ENCODE results near the gene MROH9.

GRCh38 chr1:171084870-171085269 is 149.5 kb downstream of the MROH9 start:
- TF ChIP-seq GATA3 (IDR thresholded peaks at IDR 0.05; ENCODE audit: low read depth, low read length) (no peak), GATA2 (IDR thresholded peaks at IDR 0.05; ENCODE audit: low read depth, low read length) (no peak)

Data from SH-SY5Y (cell line).